ENCODE data around the gene TSPAN33. TPM values are rescaled to one million over a fixed set of nuclear protein-coding genes. Genes with fewer than 3 reads are reported as not detected.
A peak's percentile ranks its signal among the peaks of the same experiment; 100 is the strongest.

Gene TSPAN33
- total and polyA plus RNA-seq, 2 of the 13 experiments (the other 11 are each of a cell fraction or from before 2014, with no cell fraction given), result 15.3 to 16.5 TPM

GRCh38 chr7:129144095-129144833 is at the start of gene TSPAN33 (continued):
- no peak for TF ChIP-seq CBX5 (CRISPR knock-in tag; IDR thresholded peaks at IDR 0.05; ENCODE audit: borderline replicate concordance)
- no peak for TF ChIP-seq BCLAF1 (IDR thresholded peaks at IDR 0.05)
- no peak for TF ChIP-seq TP53 (CRISPR knock-in tag; conservative IDR thresholded peaks at IDR 0.05)
- TF ChIP-seq ETV6 (CRISPR knock-in tag; conservative IDR thresholded peaks at IDR 0.05), result no peak
- TF ChIP-seq ZNF513 (CRISPR knock-in tag; conservative IDR thresholded peaks at IDR 0.05), result no peak
- TF ChIP-seq NCOA5 (CRISPR knock-in tag; IDR thresholded peaks at IDR 0.05), result no peak
- TF ChIP-seq ZNF616 (CRISPR knock-in tag; IDR thresholded peaks at IDR 0.05; ENCODE audit: low read depth), result no peak
- no peak for TF ChIP-seq ZNF562 (CRISPR knock-in tag; IDR thresholded peaks at IDR 0.05; ENCODE audit: borderline replicate concordance)
- no peak for TF ChIP-seq REST (IDR thresholded peaks at IDR 0.05; ENCODE audit: borderline replicate concordance in 1 of 2, low read depth in 1 of 2, low read length in 2 of 2)
- no peak for TF ChIP-seq IRF9 (CRISPR knock-in tag; IDR thresholded peaks at IDR 0.05; ENCODE audit: borderline replicate concordance)
- no peak for TF ChIP-seq SMARCC2 (IDR thresholded peaks at IDR 0.05)
- no peak for TF ChIP-seq FOSL1 (CRISPR knock-in tag; IDR thresholded peaks at IDR 0.05; ENCODE audit: borderline replicate concordance)
- TF ChIP-seq NR2C2 (CRISPR knock-in tag; IDR thresholded peaks at IDR 0.05; ENCODE audit: borderline replicate concordance), result no peak
- TF ChIP-seq MTF2 (CRISPR knock-in tag; IDR thresholded peaks at IDR 0.05; ENCODE audit: borderline replicate concordance), result 0 out of 2 replicates have a peak, but pooled peaks have one; percentile 30
- TF ChIP-seq GMEB1 (CRISPR knock-in tag; IDR thresholded peaks at IDR 0.05; ENCODE audit: borderline replicate concordance), result no peak
- TF ChIP-seq ZNF331 (CRISPR knock-in tag; IDR thresholded peaks at IDR 0.05), result no peak
- TF ChIP-seq NPAS2 (CRISPR knock-in tag; IDR thresholded peaks at IDR 0.05; ENCODE audit: borderline replicate concordance), result no peak
- TF ChIP-seq POLR2G (IDR thresholded peaks at IDR 0.05; ENCODE audit: low read depth, low read length), result 0 out of 2 replicates have a peak, but pooled peaks have one; percentile 32

Data from HepG2 (cell line).